Measurements from ENCODE around the gene STIMATE. TPM values are rescaled to one million over a fixed set of nuclear protein-coding genes. Genes with fewer than 3 reads are reported as not detected.

Gene STIMATE
- total RNA-seq, 2 donors from 2014 or later = 7.6 to 10.3 TPM

- no peaks in the 10 kb centered on the region for H3K27me3 ChIP-seq
- peak overlapping the region; percentile 20 to 44 for H3K27ac ChIP-seq
- no peak for TF ChIP-seq CTCF (IDR thresholded peaks at IDR 0.05)
- H3K9me3 ChIP-seq = no peaks in the 10 kb centered on the region
- DNase-seq (ENCODE audit: low spot score) = no peak
- H3K4me1 ChIP-seq = peaks cover 0 to 61% of the 10 kb centered on the region in 2 donors
- H3K4me3 ChIP-seq = no peak overlapping the region
- H3K36me3 ChIP-seq = no peaks in the 10 kb centered on the region
Measured at GRCh38 chr3:52892625-52893311, 4.6 kb downstream of the STIMATE start.

- Histone ChIP-seq H3K9me3 (no peaks in the 10 kb centered on the region), H3K27ac (peak overlapping the region; percentile 20 to 44), H3K4me1 (peaks cover 0 to 59% of the 10 kb centered on the region in 2 donors), H3K36me3 (no peaks in the 10 kb centered on the region), H3K27me3 (no peaks in the 10 kb centered on the region), H3K4me3 (no peak overlapping the region)
- DNase-seq (ENCODE audit: low spot score) = no peak
- no peak for TF ChIP-seq CTCF (IDR thresholded peaks at IDR 0.05)
Measured at GRCh38 chr3:52892290-52892624, 5.1 kb downstream of the STIMATE start.

GRCh38 chr3:52891615-52892081 is 5.7 kb downstream of the STIMATE start:
- H3K27ac ChIP-seq = no peak overlapping the region
- TF ChIP-seq CTCF (IDR thresholded peaks at IDR 0.05) = no peak
- peaks cover 0 to 55% of the 10 kb centered on the region in 2 donors for H3K4me1 ChIP-seq
- H3K36me3 ChIP-seq = no peaks in the 10 kb centered on the region
- no peaks in the 10 kb centered on the region for H3K27me3 ChIP-seq
- DNase-seq (ENCODE audit: low spot score) = no peak
- H3K9me3 ChIP-seq = no peaks in the 10 kb centered on the region
- no peak overlapping the region for H3K4me3 ChIP-seq

GRCh38 chr3:52891164-52891563 is 6.2 kb downstream of the STIMATE start:
- DNase-seq (ENCODE audit: low spot score) = no peak
- Histone ChIP-seq H3K4me3 (no peak overlapping the region), H3K27ac (no peak overlapping the region), H3K4me1 (peaks cover 0 to 51% of the 10 kb centered on the region in 2 donors), H3K9me3 (no peaks in the 10 kb centered on the region), H3K27me3 (no peaks in the 10 kb centered on the region), H3K36me3 (no peaks in the 10 kb centered on the region)
- no peak for TF ChIP-seq CTCF (IDR thresholded peaks at IDR 0.05)

- no peak for DNase-seq (ENCODE audit: low spot score)
- Histone ChIP-seq H3K4me3 (no peak overlapping the region), H3K9me3 (no peaks in the 10 kb centered on the region), H3K27me3 (no peaks in the 10 kb centered on the region), H3K27ac (no peak overlapping the region), H3K36me3 (no peaks in the 10 kb centered on the region), H3K4me1 (peaks cover 0 to 49% of the 10 kb centered on the region in 2 donors)
- no peak for TF ChIP-seq CTCF (IDR thresholded peaks at IDR 0.05)
Measured at GRCh38 chr3:52890735-52891134, 6.6 kb downstream of the STIMATE start.

GRCh38 chr3:52889901-52890300 is 7.4 kb downstream of the STIMATE start:
- TF ChIP-seq CTCF (IDR thresholded peaks at IDR 0.05) = no peak
- Histone ChIP-seq H3K27ac (no peak overlapping the region), H3K4me1 (peaks cover 0 to 45% of the 10 kb centered on the region in 2 donors), H3K36me3 (no peaks in the 10 kb centered on the region), H3K4me3 (no peak overlapping the region), H3K9me3 (no peaks in the 10 kb centered on the region), H3K27me3 (no peaks in the 10 kb centered on the region)
- DNase-seq (ENCODE audit: low spot score) = no peak

All from right atrium auricular region (tissue), 2 donors.